H1 (cell line): ENCODE data around the gene ITIH4. TPM values are rescaled to one million over a fixed set of nuclear protein-coding genes. Genes with fewer than 3 reads are reported as not detected.

ENCODE experiments used
- NANOG ChIP-seq: IDR thresholded peaks from 2 replicates; pipeline ENCODE4 v1.6.1; 2011; ENCODE audit warnings: low read length, low read depth, mild to moderate bottlenecking, inconsistent platforms; ENCODE audit not compliant: insufficient read depth, poor library complexity, severe bottlenecking
- SIX5 ChIP-seq: IDR thresholded peaks from 2 replicates; pipeline ENCODE4 v1.6.1; 2011; ENCODE audit warnings: mild to moderate bottlenecking, low read depth, low read length
- SP4 ChIP-seq: IDR thresholded peaks from 2 replicates; pipeline ENCODE4 v1.6.1; 2012; ENCODE audit warnings: low read length, inconsistent platforms
- polyA plus RNA-seq, 7 experiments: library from polyadenylated mRNA; depleted of rRNA in 3 of 7; stranded (reverse) in 5 of 7; unstranded in 2 of 7; fragments of >200 nt in 5 of 7; fragments of 200-250 nt in 2 of 7; gene quantifications; 1 replicate in 5 of 7; 2 replicates in 1 of 7; 4 replicates in 1 of 7; pipeline versions ENCODE4 v1.2.1 to v1.2.3, GENCODE V29; 2011 to 2013; ENCODE audit warnings: missing spikeins in 2 of 7, mixed read lengths in 2 of 7
- total RNA-seq: library from RNA; stranded (reverse); fragmentation: NEBNext Ultra II Directional; extraction: Animal tissue kit (Norgen Biotek cat#: 25700); gene quantifications from 2 replicates; pipeline ENCODE4 v1.2.1, GENCODE V29; 2021

Gene ITIH4
- total and polyA plus RNA-seq, 2 of the 8 experiments (the other 6 are each of a cell fraction or from before 2014, with no cell fraction given), result 3.4 to 3.7 TPM

GRCh38 chr3:52827441-52827840 is 3.0 kb downstream of the ITIH4 start (continued):
- TF ChIP-seq NANOG (no peak), SP4 (no peak), SIX5 (no peak)
